GM12878 (cell line): ENCODE results near the gene GET3. TPM values are rescaled to one million over a fixed set of nuclear protein-coding genes. Genes with fewer than 3 reads are reported as not detected.
A peak's percentile ranks its signal among the peaks of the same experiment; 100 is the strongest.

Experiments used
- CEBPZ ChIP-seq: fragments of 150-350 bp; IDR thresholded peaks from 2 replicates; pipeline ENCODE4 v1.6.1; 2016; ENCODE audit warnings: low read depth, low read length
- E2F4 ChIP-seq: IDR thresholded peaks from 2 replicates; pipeline ENCODE4 v1.6.1; 2012; ENCODE audit warnings: low read depth, low read length, improper control_type of control experiment
- ESRRA ChIP-seq: IDR thresholded peaks from 2 replicates; pipeline ENCODE4 v1.6.1; 2012; ENCODE audit warnings: mild to moderate bottlenecking, low read length, improper control_type of control experiment
- NKRF ChIP-seq: fragments of 450-650 bp; conservative IDR thresholded peaks from 2 replicates; pipeline ENCODE4 v1.6.1; 2017; ENCODE audit warnings: mild to moderate bottlenecking, moderate library complexity
- SPI1 ChIP-seq: IDR thresholded peaks from 2 replicates; pipeline ENCODE4 v1.6.1; 2011; ENCODE audit warnings: low read depth, mild to moderate bottlenecking, low read length, moderate library complexity, borderline replicate concordance; ENCODE audit not compliant: insufficient read depth
- polyA plus RNA-seq, 11 experiments: library from polyadenylated mRNA; depleted of rRNA in 4 of 11; unstranded in 6 of 11; stranded (reverse) in 5 of 11; fragments of >200 nt; fragmentation: Nextera tagmentation in 4 of 11; fragmentation: Illumina TruSeq in 1 of 11; extraction: Ambion mirVana in 4 of 11; extraction: Trizol in 1 of 11; gene quantifications; 1 replicate in 1 of 11; 2 replicates in 10 of 11; pipeline versions ENCODE4 v1.2.1 to v1.2.3, GENCODE V29; 2011 to 2016; ENCODE audit warnings: inconsistent platforms in 2 of 11, missing spikeins in 2 of 11, low read depth in 1 of 11
- total RNA-seq, 4 experiments: library from RNA; depleted of rRNA in 3 of 4; stranded (reverse); fragments of >200 nt in 3 of 4; fragmentation: Illumina TruSeq in 1 of 4; extraction: Trizol in 1 of 4; gene quantifications; 2 replicates each; pipeline versions ENCODE4 v1.2.1 to v1.2.3, GENCODE V29; 2013 to 2021

GET3 gene
- total and polyA plus RNA-seq, 10 of the 15 experiments (the other 5 are each of a cell fraction or from before 2014, with no cell fraction given): 14.5 to 144 (median 97.2) TPM

- no peak for TF ChIP-seq E2F4
- TF ChIP-seq ESRRA: no peak
- TF ChIP-seq CEBPZ: no peak
- peak; percentile 10; the same call in 1 of the 2 replicates for TF ChIP-seq SPI1
- TF ChIP-seq NKRF: no peak
Measured at GRCh38 chr19:12786141-12786870, 49.0 kb downstream of the GET3 start (continued).
